SK-N-SH treated with all-trans-retinoic acid at 6 μM for 48 hours (cell line): ENCODE measurements around the gene ARHGAP26.
A peak's percentile ranks its signal among the peaks of the same experiment; 100 is the strongest.

Experiments
- ATAC-seq: fragments of 200-7000 bp; cut with Tn5 transposase; 3 replicates; pipeline ENCODE4 v1.9.1; 2020; ENCODE audit warnings: mild to moderate bottlenecking, moderate library complexity
- ARNTL ChIP-seq: fragments of 450-650 bp; formaldehyde crosslinking; IDR thresholded peaks from 2 replicates; pipeline ENCODE4 v1.5.0; 2020; ENCODE audit warnings: low read depth, mild to moderate bottlenecking, moderate library complexity, borderline replicate concordance
- BACH2 ChIP-seq: fragments of 250-450 bp; sonication (Bioruptor Pico); IDR thresholded peaks from 2 replicates; pipeline ENCODE4 v1.9.0; 2021; ENCODE audit warnings: mild to moderate bottlenecking, borderline replicate concordance
- CREB5 ChIP-seq: fragments of 250-450 bp; sonication (Bioruptor Pico); IDR thresholded peaks from 2 replicates; pipeline ENCODE4 v1.5.1; 2020; ENCODE audit warnings: low read depth, mild to moderate bottlenecking, moderate library complexity
- CSDC2 ChIP-seq: fragments of 250-450 bp; sonication (Bioruptor Pico); IDR thresholded peaks from 2 replicates; pipeline ENCODE4 v1.5.0; 2020; ENCODE audit warnings: mild to moderate bottlenecking, moderate library complexity
- ESRRG ChIP-seq: fragments of 250-450 bp; sonication (Bioruptor Pico); IDR thresholded peaks from 2 replicates; pipeline ENCODE4 v1.6.1; 2021; ENCODE audit warnings: mild to moderate bottlenecking
- GLIS3 ChIP-seq: fragments of 250-450 bp; sonication (Bioruptor Pico); IDR thresholded peaks from 2 replicates; pipeline ENCODE4 v1.5.0; 2020; ENCODE audit warnings: mild to moderate bottlenecking, moderate library complexity
- ISL1 ChIP-seq: fragments of 250-450 bp; sonication (Bioruptor Pico); IDR thresholded peaks from 2 replicates; pipeline ENCODE4 v2.1.2; 2022; ENCODE audit warnings: mild to moderate bottlenecking, moderate library complexity
- OSR1 ChIP-seq: fragments of 250-450 bp; sonication (Bioruptor Pico); IDR thresholded peaks from 2 replicates; pipeline ENCODE4 v1.8.0; 2022; ENCODE audit warnings: moderate library complexity, mild to moderate bottlenecking, inconsistent platforms
- PATZ1 ChIP-seq: fragments of 250-450 bp; sonication (Bioruptor Pico); IDR thresholded peaks from 2 replicates; pipeline ENCODE4 v1.8.0; 2020; ENCODE audit warnings: mild to moderate bottlenecking, moderate library complexity, borderline replicate concordance
- PPARA ChIP-seq: fragments of 250-450 bp; sonication (Bioruptor Pico); IDR thresholded peaks from 2 replicates; pipeline ENCODE4 v1.5.0; 2020; ENCODE audit warnings: mild to moderate bottlenecking, borderline replicate concordance
- RARB ChIP-seq: fragments of 250-450 bp; sonication (Bioruptor Pico); IDR thresholded peaks from 2 replicates; pipeline ENCODE4 v1.8.0; 2021; ENCODE audit warnings: mild to moderate bottlenecking, moderate library complexity
- SNAI2 ChIP-seq: fragments of 250-450 bp; sonication (Bioruptor Pico); IDR thresholded peaks from 2 replicates; pipeline ENCODE4 v1.5.0; 2020; ENCODE audit warnings: mild to moderate bottlenecking, moderate library complexity
- TCF4 ChIP-seq: fragments of 250-450 bp; sonication (Bioruptor Pico); IDR thresholded peaks from 2 replicates; pipeline ENCODE4 v1.8.0; 2021; ENCODE audit warnings: mild to moderate bottlenecking, moderate library complexity, borderline replicate concordance
- TOX ChIP-seq: fragments of 250-450 bp; sonication (Bioruptor Pico); IDR thresholded peaks from 2 replicates; pipeline ENCODE4 v1.8.0; 2021; ENCODE audit warnings: mild to moderate bottlenecking, moderate library complexity, borderline replicate concordance
- TSHZ2 ChIP-seq: fragments of 250-450 bp; sonication (Bioruptor Pico); IDR thresholded peaks from 2 replicates; pipeline ENCODE4 v1.5.0; 2020; ENCODE audit warnings: mild to moderate bottlenecking, moderate library complexity
- ZC3H10 ChIP-seq: fragments of 250-450 bp; sonication (Bioruptor Pico); IDR thresholded peaks from 2 replicates; pipeline ENCODE4 v1.5.1; 2021; ENCODE audit warnings: mild to moderate bottlenecking, moderate library complexity
- ZFP30 ChIP-seq: fragments of 450-650 bp; formaldehyde crosslinking; IDR thresholded peaks from 2 replicates; pipeline ENCODE4 v1.5.0; 2022; ENCODE audit warnings: mild to moderate bottlenecking, moderate library complexity
- ZNF565 ChIP-seq: fragments of 450-650 bp; formaldehyde crosslinking; conservative IDR thresholded peaks from 2 replicates; pipeline ENCODE4 v1.5.0; 2020; ENCODE audit warnings: low read depth, mild to moderate bottlenecking, moderate library complexity
- ZNF70 ChIP-seq: fragments of 450-650 bp; formaldehyde crosslinking; IDR thresholded peaks from 2 replicates; pipeline ENCODE4 v1.5.0; 2020; ENCODE audit warnings: mild to moderate bottlenecking, moderate library complexity
- ZNF8 ChIP-seq: fragments of 450-650 bp; formaldehyde crosslinking; IDR thresholded peaks from 2 replicates; pipeline ENCODE4 v1.5.0; 2020; ENCODE audit warnings: mild to moderate bottlenecking, moderate library complexity
- TF ChIP-seq, protein P1 (sequence below): fragments of 250-450 bp; sonication (Bioruptor Pico); IDR thresholded peaks from 2 replicates; pipeline ENCODE4 v1.8.0; 2021; ENCODE audit warnings: low read depth, mild to moderate bottlenecking, moderate library complexity, borderline replicate concordance
- TF ChIP-seq, protein P2 (sequence below): fragments of 250-450 bp; sonication (Bioruptor Pico); IDR thresholded peaks from 2 replicates; pipeline ENCODE4 v1.5.1; 2021; ENCODE audit warnings: mild to moderate bottlenecking, moderate library complexity

The ARHGAP26 gene

GRCh38 chr5:143229896-143230675 lies 459.9 kb downstream of the ARHGAP26 start:
- TF ChIP-seq ZC3H10 (CRISPR knock-in tag) (no peak), PATZ1 (CRISPR knock-in tag) (no peak), BACH2 (CRISPR knock-in tag) (no peak), ESRRG (no peak), TCF4 (CRISPR knock-in tag) (no peak), ARNTL (no peak), ZNF565 (CRISPR knock-in tag) (no peak), ZNF8 (CRISPR knock-in tag) (no peak), RARB (CRISPR knock-in tag) (no peak), ZNF70 (CRISPR knock-in tag) (no peak), GLIS3 (CRISPR knock-in tag) (no peak), TSHZ2 (no peak), SNAI2 (CRISPR knock-in tag) (no peak), TOX (CRISPR knock-in tag) (no peak)
- peak; percentile 15; the same call in 2 of the 3 replicates for ATAC-seq

- TF ChIP-seq CSDC2 (no peak), TSHZ2 (no peak), ZNF565 (CRISPR knock-in tag) (no peak), SNAI2 (CRISPR knock-in tag) (no peak), ZC3H10 (CRISPR knock-in tag) (no peak), GLIS3 (CRISPR knock-in tag) (no peak), ZFP30 (no peak), TOX (CRISPR knock-in tag) (no peak), ZNF8 (CRISPR knock-in tag) (no peak), TCF4 (CRISPR knock-in tag) (no peak), OSR1 (no peak), CREB5 (CRISPR knock-in tag) (no peak), PPARA (CRISPR knock-in tag) (no peak), ARNTL (no peak), ISL1 (CRISPR knock-in tag) (no peak), RARB (CRISPR knock-in tag) (no peak), PATZ1 (CRISPR knock-in tag) (no peak), ESRRG (no peak)
- TF ChIP-seq, protein P1, sequence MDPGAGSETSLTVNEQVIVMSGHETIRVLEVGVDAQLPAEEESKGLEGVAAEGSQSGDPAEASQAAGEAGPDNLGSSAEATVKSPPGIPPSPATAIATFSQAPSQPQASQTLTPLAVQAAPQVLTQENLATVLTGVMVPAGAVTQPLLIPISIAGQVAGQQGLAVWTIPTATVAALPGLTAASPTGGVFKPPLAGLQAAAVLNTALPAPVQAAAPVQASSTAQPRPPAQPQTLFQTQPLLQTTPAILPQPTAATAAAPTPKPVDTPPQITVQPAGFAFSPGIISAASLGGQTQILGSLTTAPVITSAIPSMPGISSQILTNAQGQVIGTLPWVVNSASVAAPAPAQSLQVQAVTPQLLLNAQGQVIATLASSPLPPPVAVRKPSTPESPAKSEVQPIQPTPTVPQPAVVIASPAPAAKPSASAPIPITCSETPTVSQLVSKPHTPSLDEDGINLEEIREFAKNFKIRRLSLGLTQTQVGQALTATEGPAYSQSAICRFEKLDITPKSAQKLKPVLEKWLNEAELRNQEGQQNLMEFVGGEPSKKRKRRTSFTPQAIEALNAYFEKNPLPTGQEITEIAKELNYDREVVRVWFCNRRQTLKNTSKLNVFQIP = no peak
- TF ChIP-seq, protein P2, sequence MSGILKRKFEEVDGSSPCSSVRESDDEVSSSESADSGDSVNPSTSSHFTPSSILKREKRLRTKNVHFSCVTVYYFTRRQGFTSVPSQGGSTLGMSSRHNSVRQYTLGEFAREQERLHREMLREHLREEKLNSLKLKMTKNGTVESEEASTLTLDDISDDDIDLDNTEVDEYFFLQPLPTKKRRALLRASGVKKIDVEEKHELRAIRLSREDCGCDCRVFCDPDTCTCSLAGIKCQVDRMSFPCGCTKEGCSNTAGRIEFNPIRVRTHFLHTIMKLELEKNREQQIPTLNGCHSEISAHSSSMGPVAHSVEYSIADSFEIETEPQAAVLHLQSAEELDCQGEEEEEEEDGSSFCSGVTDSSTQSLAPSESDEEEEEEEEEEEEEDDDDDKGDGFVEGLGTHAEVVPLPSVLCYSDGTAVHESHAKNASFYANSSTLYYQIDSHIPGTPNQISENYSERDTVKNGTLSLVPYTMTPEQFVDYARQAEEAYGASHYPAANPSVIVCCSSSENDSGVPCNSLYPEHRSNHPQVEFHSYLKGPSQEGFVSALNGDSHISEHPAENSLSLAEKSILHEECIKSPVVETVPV (CRISPR knock-in tag) = no peak
- ATAC-seq = no peak
Measured at GRCh38 chr5:143230676-143230996, 460.5 kb downstream of the ARHGAP26 start.
